DOHH2 (cell line): ENCODE measurements around the gene SVBP.

Experiments
- H3F3A ChIP-seq: fragments of 200-600 bp; sonication (generic), shearing (Covaris generic); 2 replicates; pipeline ENCODE4 v1.6.0; 2016; ENCODE audit warnings: antibody characterized with exemption, mild to moderate bottlenecking; ENCODE audit not compliant: control insufficient read depth, insufficient read depth
- H3K27ac ChIP-seq: fragments of 200-600 bp; sonication (generic); 2 replicates; pipeline ENCODE4 v1.5.1; 2014; ENCODE audit warnings: low read depth, mild to moderate bottlenecking, low read length, moderate library complexity
- H3K27me3 ChIP-seq: fragments of 200-600 bp; sonication (generic); 2 replicates; pipeline ENCODE4 v1.6.1; 2014; ENCODE audit warnings: mild to moderate bottlenecking, low read length, mixed read lengths; ENCODE audit not compliant: control insufficient read depth
- H3K36me3 ChIP-seq: fragments of 200-600 bp; sonication (generic); 2 replicates; pipeline ENCODE4 v1.6.1; 2014; ENCODE audit warnings: mild to moderate bottlenecking, low read length, moderate library complexity, mixed read lengths; ENCODE audit not compliant: control insufficient read depth
- H3K4me1 ChIP-seq: fragments of 200-600 bp; sonication (generic); 2 replicates; pipeline ENCODE4 v1.6.1; 2014; ENCODE audit warnings: mild to moderate bottlenecking, low read length, mixed read lengths; ENCODE audit not compliant: control insufficient read depth
- H3K4me2 ChIP-seq: fragments of 200-600 bp; sonication (generic); 2 replicates; pipeline ENCODE4 v1.6.0; 2014; ENCODE audit warnings: mild to moderate bottlenecking, low read length, moderate library complexity
- H3K4me3 ChIP-seq: fragments of 200-600 bp; sonication (generic); 2 replicates; pipeline ENCODE4 v1.5.1; 2014; ENCODE audit warnings: mild to moderate bottlenecking, low read length, mixed read lengths
- H3K79me2 ChIP-seq: fragments of 200-600 bp; sonication (generic); 2 replicates; pipeline ENCODE4 v1.6.1; 2014; ENCODE audit warnings: mild to moderate bottlenecking, low read length, mixed read lengths; ENCODE audit not compliant: control insufficient read depth
- H3K9me2 ChIP-seq: fragments of 200-600 bp; sonication (generic); replicated peaks from 2 replicates; pipeline ENCODE4 v1.6.1; 2014; ENCODE audit warnings: mild to moderate bottlenecking, low read length, mixed read lengths; ENCODE audit not compliant: control insufficient read depth
- H3K9me3 ChIP-seq: fragments of 200-600 bp; sonication (generic); 2 replicates; pipeline ENCODE4 v1.6.1; 2014; ENCODE audit warnings: antibody characterized with exemption, low read length, mixed read lengths; ENCODE audit not compliant: control insufficient read depth, insufficient read depth
- H4K20me1 ChIP-seq: fragments of 200-600 bp; sonication (generic); 2 replicates; pipeline ENCODE4 v1.6.0; 2014; ENCODE audit warnings: low read depth, mild to moderate bottlenecking, antibody characterized with exemption, low read length, moderate library complexity; ENCODE audit not compliant: control insufficient read depth, insufficient read depth
- EZH2phosphoT487 ChIP-seq: fragments of 200-600 bp; sonication (generic); IDR thresholded peaks from 2 replicates; pipeline ENCODE4 v1.6.1; 2017; ENCODE audit warnings: borderline replicate concordance, mild to moderate bottlenecking, antibody characterized with exemption, low read length, moderate library complexity, mixed read lengths
- TF ChIP-seq, protein P1 (sequence below): fragments of 200-600 bp; sonication (generic); IDR thresholded peaks from one replicate; pipeline ENCODE4 v1.5.1; 2014; ENCODE audit warnings: antibody characterized with exemption, mild to moderate bottlenecking, low read depth, low read length; ENCODE audit not compliant: poor library complexity, severe bottlenecking

Gene SVBP

DNA sequence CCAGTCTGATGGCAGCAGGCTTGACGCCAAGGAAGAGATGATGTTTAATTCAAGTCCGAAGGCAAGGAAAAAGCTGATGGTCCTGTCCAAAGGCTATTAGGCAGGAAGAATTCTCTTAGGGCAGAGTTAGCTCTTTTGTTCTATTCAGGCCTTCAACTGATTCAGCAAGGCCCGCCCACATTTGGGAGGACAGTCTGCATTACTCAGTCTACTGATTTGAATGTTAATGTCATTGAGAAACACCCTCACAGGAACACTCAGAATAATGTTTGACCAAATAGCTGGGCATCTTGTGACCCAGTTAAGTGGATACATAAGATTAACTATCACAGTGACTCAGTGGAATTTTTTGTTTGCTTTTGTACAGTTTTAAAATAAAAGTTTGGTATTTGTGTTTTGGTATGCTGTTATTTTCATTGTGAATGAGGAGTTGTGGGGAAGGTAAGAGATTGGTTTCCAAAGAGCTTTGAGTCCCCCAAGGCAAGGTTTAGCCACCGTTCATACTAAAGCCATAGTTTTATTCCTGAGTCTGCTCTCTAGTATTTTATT, 27.5 kb upstream of the SVBP start:
- Histone ChIP-seq H3K4me3 (no peak overlapping the region), H3K79me2 (peaks cover 25% of the 10 kb centered on the region), H3K36me3 (peaks cover 18% of the 10 kb centered on the region), H4K20me1 (no peaks in the 10 kb centered on the region), H3F3A (peaks cover 6% of the 10 kb centered on the region; the same call in 1 of the 2 replicates), H3K4me2 (no peak overlapping the region), H3K9me3 (no peaks in the 10 kb centered on the region), H3K27me3 (no peaks in the 10 kb centered on the region), H3K9me2 (no peaks in the 10 kb centered on the region), H3K4me1 (peaks cover 27% of the 10 kb centered on the region), H3K27ac (no peak overlapping the region)
- TF ChIP-seq EZH2phosphoT487: no peak
- TF ChIP-seq, protein P1, sequence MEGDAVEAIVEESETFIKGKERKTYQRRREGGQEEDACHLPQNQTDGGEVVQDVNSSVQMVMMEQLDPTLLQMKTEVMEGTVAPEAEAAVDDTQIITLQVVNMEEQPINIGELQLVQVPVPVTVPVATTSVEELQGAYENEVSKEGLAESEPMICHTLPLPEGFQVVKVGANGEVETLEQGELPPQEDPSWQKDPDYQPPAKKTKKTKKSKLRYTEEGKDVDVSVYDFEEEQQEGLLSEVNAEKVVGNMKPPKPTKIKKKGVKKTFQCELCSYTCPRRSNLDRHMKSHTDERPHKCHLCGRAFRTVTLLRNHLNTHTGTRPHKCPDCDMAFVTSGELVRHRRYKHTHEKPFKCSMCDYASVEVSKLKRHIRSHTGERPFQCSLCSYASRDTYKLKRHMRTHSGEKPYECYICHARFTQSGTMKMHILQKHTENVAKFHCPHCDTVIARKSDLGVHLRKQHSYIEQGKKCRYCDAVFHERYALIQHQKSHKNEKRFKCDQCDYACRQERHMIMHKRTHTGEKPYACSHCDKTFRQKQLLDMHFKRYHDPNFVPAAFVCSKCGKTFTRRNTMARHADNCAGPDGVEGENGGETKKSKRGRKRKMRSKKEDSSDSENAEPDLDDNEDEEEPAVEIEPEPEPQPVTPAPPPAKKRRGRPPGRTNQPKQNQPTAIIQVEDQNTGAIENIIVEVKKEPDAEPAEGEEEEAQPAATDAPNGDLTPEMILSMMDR: no peak

GRCh38 chr1:42841440-42842147, 24.4 kb upstream of the SVBP start:
- peaks cover 1% of the 10 kb centered on the region for H3K79me2 ChIP-seq

DNA sequence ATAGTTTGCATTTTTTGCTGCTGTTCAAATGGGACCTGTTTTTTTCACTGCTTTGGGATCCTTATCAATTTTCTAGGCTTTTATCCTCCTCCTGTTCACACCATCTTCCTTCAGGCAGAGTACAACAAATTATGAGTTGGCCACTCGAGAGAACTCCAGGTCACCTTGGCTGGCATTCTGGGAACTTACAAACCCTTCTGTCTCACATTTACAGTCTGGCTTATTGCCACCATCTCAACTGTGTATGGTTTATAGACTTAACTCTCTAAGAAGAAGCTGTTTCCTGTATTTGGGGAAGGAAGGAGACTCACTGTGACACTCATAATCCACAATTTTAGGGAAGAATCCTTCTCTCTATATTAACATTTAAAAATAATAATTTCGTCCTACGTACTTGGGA, 23.8 kb upstream of the SVBP start:
- H3K27me3 ChIP-seq: no peaks in the 10 kb centered on the region
- TF ChIP-seq EZH2phosphoT487: no peak
- TF ChIP-seq, protein P1: no peak

More at GRCh38 chr1:42841440-42842147, 24.4 kb upstream of the SVBP start:
- Histone ChIP-seq H3F3A (no peaks in the 10 kb centered on the region), H3K4me1 (peaks cover 11% of the 10 kb centered on the region; the same call in 1 of the 2 replicates), H3K9me3 (no peaks in the 10 kb centered on the region), H3K27me3 (no peaks in the 10 kb centered on the region), H3K9me2 (no peaks in the 10 kb centered on the region), H3K27ac (no peak overlapping the region), H3K4me3 (no peak overlapping the region), H4K20me1 (no peaks in the 10 kb centered on the region), H3K4me2 (no peak overlapping the region), H3K36me3 (peaks cover under 1% of the 10 kb centered on the region; the same call in 1 of the 2 replicates)
- no peak for TF ChIP-seq EZH2phosphoT487
- TF ChIP-seq, protein P1: no peak

More for the DNA sequence above, 23.8 kb upstream of the SVBP start:
- H3F3A ChIP-seq: no peaks in the 10 kb centered on the region
- H3K79me2 ChIP-seq: no peaks in the 10 kb centered on the region
- H3K4me1 ChIP-seq: peaks cover 11% of the 10 kb centered on the region; the same call in 1 of the 2 replicates
- H3K36me3 ChIP-seq: no peaks in the 10 kb centered on the region
- H3K9me2 ChIP-seq: no peaks in the 10 kb centered on the region
- no peak overlapping the region for H3K27ac ChIP-seq
- H3K4me2 ChIP-seq: no peak overlapping the region
- H3K9me3 ChIP-seq: no peaks in the 10 kb centered on the region
- no peak overlapping the region for H3K4me3 ChIP-seq
- no peaks in the 10 kb centered on the region for H4K20me1 ChIP-seq
